ENCODE results near the gene CNBP. TPM values are rescaled to one million over a fixed set of nuclear protein-coding genes. Genes with fewer than 3 reads are reported as not detected.
A peak's percentile ranks its signal among the peaks of the same experiment; 100 is the strongest.
"Not testable (repeated sequence)": the region's sequence is repeated elsewhere in the genome, so short reads cannot be mapped to it uniquely, and the experiment has no call there.

Gene CNBP
- polyA plus RNA-seq, 1 donor = 278 TPM

- not testable (repeated sequence) for DNase-seq
These were observed 1.3 kb upstream of the CNBP start for GRCh38 chr3:129184784-129185542.

DNA sequence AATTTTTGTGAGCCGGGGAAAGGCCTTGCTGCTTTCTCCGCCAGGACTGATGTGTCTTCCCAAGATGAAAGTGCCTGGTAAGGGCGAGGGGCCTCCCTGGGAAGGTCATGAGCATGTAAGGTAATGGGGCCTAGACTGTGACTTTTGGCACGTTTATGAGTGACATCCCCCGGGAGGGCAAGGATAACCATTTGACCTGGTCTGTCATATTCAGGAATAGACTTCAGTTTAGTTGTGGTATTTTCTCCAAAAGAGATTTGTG is 631 bp upstream of the CNBP start:
- peak; percentile 46 for DNase-seq

DNA sequence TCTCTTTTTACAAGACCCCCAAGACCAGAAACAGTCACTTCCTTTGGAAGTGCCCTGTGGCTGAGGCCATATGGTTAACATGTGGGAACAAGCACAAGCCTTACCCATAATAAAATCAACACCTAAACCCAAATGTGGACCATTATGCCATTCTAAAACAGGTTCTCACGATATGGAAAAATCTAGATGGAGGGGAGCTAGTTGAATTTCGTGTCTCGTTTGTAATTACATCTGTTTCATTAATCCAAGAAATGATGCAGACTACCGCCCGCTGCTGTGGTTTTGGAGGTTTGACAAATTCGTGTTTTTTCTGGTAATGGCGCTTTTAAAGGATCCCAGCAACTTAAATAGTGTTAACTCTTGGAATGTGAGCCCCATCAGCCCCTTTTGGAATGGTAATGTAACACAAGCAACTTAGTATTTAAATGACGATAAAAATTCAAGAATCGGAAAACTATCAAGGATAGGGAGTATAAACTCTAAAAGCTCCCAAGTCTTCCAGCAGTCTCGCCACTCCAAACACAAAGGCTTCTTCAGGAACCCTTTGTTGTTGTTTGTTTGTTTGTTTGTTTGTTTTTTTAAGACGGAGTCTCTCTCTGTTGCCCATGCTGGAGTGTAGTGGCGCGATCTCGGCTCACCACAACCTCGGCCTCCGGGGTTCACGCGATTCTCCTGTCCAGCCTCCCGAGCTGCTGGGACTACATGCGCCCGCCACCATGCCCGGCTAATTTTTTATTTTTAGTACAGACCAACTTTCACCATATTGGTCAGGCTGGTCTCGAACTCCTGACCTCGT is 1.1 kb downstream of the CNBP start:
- peak; percentile 23 for DNase-seq

DNA sequence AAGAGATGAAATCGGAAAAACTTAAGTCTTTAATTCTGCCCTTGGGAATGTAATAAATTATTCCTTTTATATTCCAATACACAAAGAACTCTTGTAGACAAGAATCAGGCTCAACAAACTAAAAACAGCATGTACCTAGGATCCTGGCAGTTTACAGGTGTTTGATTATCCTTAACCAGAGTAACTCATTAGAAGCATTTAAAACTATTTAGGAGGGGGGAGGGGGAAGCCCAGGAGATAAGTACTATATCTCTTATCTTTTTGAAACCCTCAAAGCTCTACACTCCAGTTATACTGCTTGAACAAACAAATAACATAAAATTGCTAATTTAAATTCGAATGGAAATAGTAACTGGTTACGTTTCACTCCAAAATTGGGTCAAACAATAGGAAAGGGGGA is 1.9 kb downstream of the CNBP start:
- no peak for DNase-seq

GRCh38 chr3:129180461-129180860 is 3.2 kb downstream of the CNBP start:
- DNase-seq = peak; percentile 18

DNA sequence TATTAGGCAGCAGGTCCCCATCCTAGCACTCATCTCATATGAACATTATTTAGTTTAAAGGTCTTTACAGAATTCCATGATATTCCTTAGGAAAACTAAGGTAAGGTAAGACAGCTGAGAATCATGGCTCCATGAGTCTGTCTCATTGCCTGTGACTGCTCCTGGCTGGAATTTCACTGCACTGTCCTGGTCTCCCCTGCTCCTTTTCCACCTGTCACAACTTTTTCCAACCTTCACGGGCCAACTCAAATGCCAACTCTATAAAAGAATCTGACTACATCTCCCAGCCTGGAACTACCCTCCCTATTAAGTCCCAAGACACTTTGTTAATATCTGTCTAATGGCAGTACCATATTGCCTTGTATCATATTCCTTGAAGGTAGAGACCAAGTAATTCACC is 7.6 kb downstream of the CNBP start:
- DNase-seq = no peak

DNA sequence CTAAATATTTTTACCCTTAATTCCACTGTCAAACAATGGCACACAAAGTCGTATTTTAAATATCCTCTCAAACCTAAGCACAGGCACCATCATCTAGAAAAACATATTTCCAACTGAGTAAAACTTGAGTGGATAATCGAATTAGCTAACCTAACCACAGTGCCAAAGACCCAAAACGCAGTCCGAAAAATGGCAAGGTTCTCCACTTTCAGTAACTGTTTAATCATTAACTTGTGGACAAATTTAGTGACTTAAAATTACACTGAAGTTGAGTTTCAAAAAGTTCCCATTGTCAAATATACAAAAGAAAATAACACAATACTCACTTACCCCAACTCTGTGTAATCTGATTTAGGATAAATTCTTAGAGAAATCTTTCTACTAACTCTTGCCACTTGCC is 10.0 kb downstream of the CNBP start:
- no peak for DNase-seq

GRCh38 chr3:129173206-129173605 is 10.5 kb downstream of the CNBP start:
- DNase-seq = no peak

GRCh38 chr3:129166579-129167332 is 16.9 kb downstream of the CNBP start:
- DNase-seq = no peak

GRCh38 chr3:129165594-129165993 is 18.1 kb downstream of the CNBP start:
- not testable (repeated sequence) for DNase-seq

- no peak for DNase-seq
These were observed 19.2 kb downstream of the CNBP start for GRCh38 chr3:129164500-129164899.

DNA sequence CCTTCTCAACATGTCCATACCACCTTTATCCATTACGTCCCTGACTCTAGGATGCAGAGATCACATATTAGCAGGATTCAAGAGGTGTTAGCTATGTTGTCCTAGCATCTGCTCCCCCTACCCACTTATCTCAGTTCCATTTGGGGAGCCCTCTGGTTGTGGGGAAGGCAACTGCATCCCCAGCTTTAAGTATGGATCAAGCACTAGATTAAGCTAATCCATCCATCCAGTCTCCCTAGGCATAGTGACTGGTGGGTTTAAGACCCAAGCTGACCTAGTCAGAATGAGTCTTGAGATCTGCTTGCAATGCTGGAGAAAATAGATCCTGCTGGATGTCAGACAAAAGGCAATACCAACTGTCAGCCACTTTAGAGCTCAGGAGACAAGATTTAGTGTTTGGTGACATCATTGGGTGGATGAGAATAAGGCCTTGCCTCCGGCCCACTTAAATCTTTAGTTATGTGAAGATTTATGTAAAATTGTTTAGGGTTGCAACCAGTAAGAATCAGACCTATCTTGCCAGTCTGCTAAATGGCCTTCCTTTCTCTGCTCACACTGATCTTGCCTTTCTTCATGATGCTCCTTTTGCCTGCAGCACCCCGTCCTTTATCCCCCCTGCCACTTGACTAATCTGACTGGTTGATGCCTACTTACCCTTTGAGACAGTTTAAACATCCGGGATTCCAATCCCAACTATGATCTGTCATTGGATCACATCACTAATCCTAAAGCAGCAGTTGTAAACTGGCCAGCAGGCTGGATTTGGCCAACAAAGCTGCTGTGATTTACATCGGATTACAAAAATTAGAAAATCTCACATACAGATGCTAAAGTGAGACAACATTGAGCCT is 20.7 kb downstream of the CNBP start:
- no peak for DNase-seq

DNA sequence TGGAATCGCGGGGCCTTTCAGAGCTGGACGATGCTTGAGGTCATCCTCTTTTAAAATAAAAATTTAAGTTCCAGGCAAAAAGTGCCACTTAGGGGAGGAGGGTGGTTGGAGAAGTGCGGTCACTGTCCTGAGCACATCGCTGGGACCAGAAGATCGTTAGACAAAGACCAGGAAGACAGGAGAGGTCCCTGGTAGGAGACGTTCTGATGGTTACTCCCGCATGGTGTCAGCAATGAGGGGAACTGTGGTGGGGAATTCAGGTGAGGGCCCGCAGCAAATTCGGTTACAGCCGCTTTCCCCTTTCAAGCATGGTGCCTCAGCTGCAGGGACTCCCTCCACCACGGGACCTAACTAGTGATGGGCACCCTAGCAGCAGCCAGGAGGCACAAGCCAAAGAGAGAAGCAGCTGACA is 21.8 kb downstream of the CNBP start:
- no peak for DNase-seq

- peak; percentile 96 for DNase-seq
These were observed 22.5 kb downstream of the CNBP start, which contains the start of gene ISY1 for GRCh38 chr3:129160891-129161859. Gene ISY1, minus strand, starts transcription at chr3:129161063. Its CDS starts 88 bp downstream, at chr3:129160975.

DNA sequence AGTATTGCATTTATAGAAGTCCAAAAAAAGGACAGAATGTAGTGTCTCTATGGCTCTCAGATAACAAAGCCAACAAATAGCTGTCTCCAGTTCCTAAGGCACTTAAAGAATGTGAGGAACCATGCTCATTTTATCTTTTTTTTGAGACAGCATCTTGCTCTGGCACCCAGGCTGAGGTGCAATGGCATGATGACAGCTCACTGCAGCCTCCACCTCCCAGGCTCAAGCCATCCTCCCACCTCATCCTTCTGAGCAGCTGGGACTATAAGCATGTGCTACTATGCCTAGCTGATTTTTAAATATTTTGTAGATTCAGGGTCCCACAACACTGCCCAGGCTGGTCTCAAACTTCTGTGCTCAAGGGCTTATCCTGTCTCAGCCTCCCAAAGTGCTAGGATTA is 38.9 kb downstream of the CNBP start:
- no peak for DNase-seq

DNA sequence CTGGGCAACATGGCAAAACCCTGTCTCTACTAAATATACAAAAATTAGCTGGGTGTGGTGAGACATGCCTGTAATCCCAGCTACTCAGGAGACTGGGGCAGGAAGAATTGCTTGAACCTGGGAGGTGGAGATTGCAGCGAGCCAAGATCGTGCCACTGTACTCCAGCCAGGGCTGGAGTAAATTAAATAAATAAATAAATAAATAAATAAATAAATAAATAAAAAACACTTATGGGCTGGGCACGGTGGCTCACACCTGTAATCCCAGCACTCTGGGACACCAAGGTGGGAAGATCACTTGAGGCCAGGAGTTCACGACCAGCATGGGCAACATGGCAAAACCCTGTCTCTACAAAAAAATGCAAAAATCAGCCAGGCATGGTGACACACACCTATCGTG is 42.7 kb downstream of the CNBP start:
- DNase-seq = not testable (repeated sequence)

DNA sequence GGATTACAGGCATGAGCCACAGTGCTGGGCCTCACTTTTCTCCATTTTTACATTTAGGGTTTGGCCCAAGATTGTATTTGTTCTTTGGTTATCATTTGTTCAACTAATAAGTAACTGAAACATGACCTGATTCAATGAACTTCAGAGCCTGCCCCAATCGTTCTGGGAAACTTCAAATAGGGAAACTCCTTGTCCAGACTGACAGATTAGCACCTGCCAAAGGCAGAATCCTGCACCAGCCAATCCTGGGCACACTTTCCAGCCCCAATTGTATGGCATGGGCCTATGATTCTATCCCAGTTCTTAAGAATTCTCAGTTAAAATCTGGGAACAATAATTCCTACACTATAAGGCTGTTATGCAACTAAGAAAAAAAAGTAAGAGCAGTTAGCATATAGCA is 43.8 kb downstream of the CNBP start:
- no peak for DNase-seq

DNA sequence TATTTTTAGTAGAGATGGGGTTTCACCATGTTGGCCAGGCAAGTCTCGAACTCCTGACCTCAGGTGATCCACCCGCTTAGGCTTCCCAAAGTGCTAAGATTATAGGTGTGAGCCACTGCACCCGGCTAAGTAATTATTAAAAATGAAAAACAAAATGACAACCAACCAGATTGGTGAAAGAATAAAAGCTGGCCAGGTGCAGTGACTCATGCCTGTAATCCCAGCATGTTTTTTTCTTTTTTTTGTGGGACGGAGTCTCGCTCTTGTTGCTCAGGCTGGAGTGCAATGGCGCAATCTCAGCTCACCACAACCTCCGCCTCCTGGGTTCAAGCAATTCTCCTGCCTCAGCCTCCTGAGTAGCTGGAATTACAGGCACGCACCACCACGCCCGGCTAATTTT is 47.4 kb downstream of the CNBP start:
- not testable (repeated sequence) for DNase-seq

GRCh38 chr3:129132097-129132866 is 51.4 kb downstream of the CNBP start:
- DNase-seq = no peak

GRCh38 chr3:129131465-129132088 is 52.1 kb downstream of the CNBP start:
- no peak for DNase-seq

All from hindlimb muscle (tissue), 1 donor.